Caco-2 (cell line): ENCODE results near the gene NADK2. TPM values are rescaled to one million over a fixed set of nuclear protein-coding genes. Genes with fewer than 3 reads are reported as not detected.

Experiments used
- BruUV-seq: library from RNA; stranded (reverse); fragments of 400-500 nt; replicated peaks from 2 replicates; lab custom pipeline; 2021; lab: Mats Ljungman, UMichigan
- CTCF ChIA-PET: fragments of 300-600 bp; sonication (Branson Sonifier 250); formaldehyde crosslinking; loops from one replicate; lab custom pipeline; 2022; ENCODE audit warnings: antibody characterized with exemption; lab: Charles Lee
- POLR2A ChIA-PET: fragments of 300-600 bp; sonication (Branson Sonifier 250); formaldehyde crosslinking; loops from one replicate; lab custom pipeline; 2022; ENCODE audit warnings: antibody characterized with exemption; lab: Charles Lee
- DNase-seq, 2 experiments: peaks; one replicate each; pipeline versions ENCODE4 v3.0.0 to v3.0.0-alpha.2; 2020 to 2022
- H3K27me3 ChIP-seq: replicated peaks from 2 replicates; pipeline ENCODE4 v1.6.0; 2011; ENCODE audit warnings: low read length; ENCODE audit not compliant: control insufficient read depth, insufficient read depth
- H3K36me3 ChIP-seq: 2 replicates; pipeline ENCODE4 v1.5.1; 2011; ENCODE audit warnings: low read length; ENCODE audit not compliant: control insufficient read depth, insufficient read depth
- H3K4me1 ChIP-seq: fragments of 250-450 bp; sonication (Bioruptor Pico); 2 replicates; pipeline ENCODE4 v1.5.1; 2020; ENCODE audit warnings: mild to moderate bottlenecking
- H3K4me3 ChIP-seq: 2 replicates; pipeline ENCODE4 v1.5.1; 2011; ENCODE audit warnings: low read depth, mild to moderate bottlenecking, control low read depth, low read length
- H3K9me3 ChIP-seq: fragments of 250-450 bp; sonication (Bioruptor Pico); 2 replicates; pipeline ENCODE4 v1.5.1; 2020; ENCODE audit warnings: mild to moderate bottlenecking, moderate library complexity
- H3K27ac Mint-ChIP-seq: one replicate; pipeline ENCODE4 v1.8.0; 2022; ENCODE audit warnings: mixed read lengths; ENCODE audit not compliant: unreplicated experiment
- H3K27me3 Mint-ChIP-seq: one replicate; pipeline ENCODE4 v1.8.0; 2022; ENCODE audit warnings: mixed read lengths; ENCODE audit not compliant: insufficient read depth, unreplicated experiment
- H3K36me3 Mint-ChIP-seq: one replicate; pipeline ENCODE4 v1.8.0; 2022; ENCODE audit warnings: mild to moderate bottlenecking, mixed read lengths; ENCODE audit not compliant: insufficient read depth, unreplicated experiment
- H3K4me1 Mint-ChIP-seq: one replicate; pipeline ENCODE4 v1.8.0; 2022; ENCODE audit warnings: low read depth, mixed read lengths; ENCODE audit not compliant: unreplicated experiment
- H3K4me3 Mint-ChIP-seq: one replicate; pipeline ENCODE4 v1.8.0; 2022; ENCODE audit warnings: mild to moderate bottlenecking, moderate library complexity, mixed read lengths; ENCODE audit not compliant: unreplicated experiment
- H3K9me3 Mint-ChIP-seq: one replicate; pipeline ENCODE4 v1.8.0; 2022; ENCODE audit warnings: mixed read lengths; ENCODE audit not compliant: unreplicated experiment
- intact Hi-C: fragments of 100-400 bp; cut with micrococcal nuclease; formaldehyde crosslinking; loops from one replicate; pipeline ENCODE4 v1.10.0; 2022; ENCODE audit not compliant: unreplicated experiment
- total RNA-seq: library from RNA; stranded (reverse); gene quantifications from 2 replicates; pipeline ENCODE4 v1.2.3, GENCODE V29; 2022
- TF ChIP-seq, protein P1 (sequence below), 2 experiments: fragments of 200-600 bp in 1 of 2; IDR thresholded peaks; 1 replicate in 1 of 2; 2 replicates in 1 of 2; pipeline versions ENCODE4 v1.5.1 to v1.8.0; 2011 to 2022; ENCODE audit warnings: antibody characterized with exemption in 1 of 2, control low read depth in 1 of 2, inconsistent platforms in 1 of 2, low read depth in 1 of 2, low read length in 1 of 2, mild to moderate bottlenecking in 1 of 2, moderate library complexity in 1 of 2; ENCODE audit not compliant: insufficient read depth in 1 of 2, severe bottlenecking in 1 of 2, unreplicated experiment in 1 of 2

The NADK2 gene
- total RNA-seq, 1 experiment from 2014 or later: 79.4 TPM

DNA sequence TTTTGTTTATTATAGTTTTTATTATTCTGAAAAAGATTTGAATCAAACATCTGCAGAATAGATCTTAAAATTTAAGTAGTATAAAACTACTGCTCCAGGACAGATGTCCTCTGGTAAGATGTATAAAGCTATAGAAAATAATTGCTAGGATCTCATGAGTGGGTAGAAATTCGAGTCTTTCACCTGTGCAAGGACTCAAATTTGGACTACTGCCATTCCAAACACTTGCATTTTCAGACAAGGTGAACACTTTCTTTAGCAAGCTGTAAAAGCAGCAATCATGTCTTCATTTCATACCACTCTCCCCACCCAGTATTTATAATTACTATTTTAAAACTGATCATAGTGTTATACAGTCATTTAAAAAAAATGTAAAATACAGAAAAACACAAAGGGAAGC is 69.1 kb downstream of the NADK2 start:
- ChIA-PET CTCF (no interaction called here), POLR2A (no interaction called here)
- intact Hi-C loops: no loop called here
- Mint-ChIP-seq H3K4me3 (no peak overlapping the region), H3K27me3 (no peaks in the 10 kb centered on the region), H3K9me3 (no peaks in the 10 kb centered on the region), H3K36me3 (peaks cover 90% of the 10 kb centered on the region), H3K27ac (no peak overlapping the region), H3K4me1 (peaks cover 26% of the 10 kb centered on the region)
- Histone ChIP-seq H3K27me3 (no peaks in the 10 kb centered on the region), H3K4me1 (peaks cover under 1% of the 10 kb centered on the region; the same call in 1 of the 2 replicates), H3K9me3 (no peaks in the 10 kb centered on the region), H3K36me3 (peaks cover 7% of the 10 kb centered on the region), H3K4me3 (no peak overlapping the region)
- no peak for DNase-seq
- TF ChIP-seq, protein P1, sequence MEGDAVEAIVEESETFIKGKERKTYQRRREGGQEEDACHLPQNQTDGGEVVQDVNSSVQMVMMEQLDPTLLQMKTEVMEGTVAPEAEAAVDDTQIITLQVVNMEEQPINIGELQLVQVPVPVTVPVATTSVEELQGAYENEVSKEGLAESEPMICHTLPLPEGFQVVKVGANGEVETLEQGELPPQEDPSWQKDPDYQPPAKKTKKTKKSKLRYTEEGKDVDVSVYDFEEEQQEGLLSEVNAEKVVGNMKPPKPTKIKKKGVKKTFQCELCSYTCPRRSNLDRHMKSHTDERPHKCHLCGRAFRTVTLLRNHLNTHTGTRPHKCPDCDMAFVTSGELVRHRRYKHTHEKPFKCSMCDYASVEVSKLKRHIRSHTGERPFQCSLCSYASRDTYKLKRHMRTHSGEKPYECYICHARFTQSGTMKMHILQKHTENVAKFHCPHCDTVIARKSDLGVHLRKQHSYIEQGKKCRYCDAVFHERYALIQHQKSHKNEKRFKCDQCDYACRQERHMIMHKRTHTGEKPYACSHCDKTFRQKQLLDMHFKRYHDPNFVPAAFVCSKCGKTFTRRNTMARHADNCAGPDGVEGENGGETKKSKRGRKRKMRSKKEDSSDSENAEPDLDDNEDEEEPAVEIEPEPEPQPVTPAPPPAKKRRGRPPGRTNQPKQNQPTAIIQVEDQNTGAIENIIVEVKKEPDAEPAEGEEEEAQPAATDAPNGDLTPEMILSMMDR (IDR thresholded peaks at IDR 0.05; ENCODE audit: insufficient read depth in 1 of 2, low read depth in 1 of 2, low read length in 1 of 2, severe bottlenecking in 1 of 2, unreplicated experiment in 1 of 2): no peak
- no TSS peak for BruUV-seq

DNA sequence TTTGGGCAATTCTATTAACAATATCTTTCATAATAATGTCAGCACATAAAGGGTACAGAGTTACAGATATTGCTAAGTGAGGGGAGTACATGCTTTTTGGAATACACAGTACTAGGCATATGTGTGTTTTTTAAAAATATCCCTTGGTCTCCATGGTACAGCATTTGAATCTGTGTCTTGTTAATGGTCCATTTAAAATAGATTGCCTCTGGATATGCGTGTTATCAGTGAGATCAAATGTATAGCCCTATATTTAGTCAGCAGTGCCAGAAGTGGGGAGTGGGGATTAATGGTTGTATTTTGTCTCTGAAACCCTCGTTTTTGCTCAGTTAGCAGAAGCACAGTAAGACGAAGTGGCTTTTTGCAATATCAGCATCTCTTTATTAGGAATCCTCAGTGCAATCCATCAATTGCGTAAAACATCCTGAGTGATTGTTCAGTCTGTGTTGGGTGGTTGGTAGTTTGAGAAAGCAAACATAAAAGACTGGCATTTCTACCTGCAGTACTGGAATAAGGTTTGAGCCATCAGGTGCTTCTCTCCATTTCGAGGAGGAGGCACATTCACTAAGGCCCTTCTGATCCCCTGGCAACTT is 70.8 kb downstream of the NADK2 start:
- TF ChIP-seq, protein P1 (IDR thresholded peaks at IDR 0.05; ENCODE audit: insufficient read depth in 1 of 2, low read depth in 1 of 2, low read length in 1 of 2, severe bottlenecking in 1 of 2, unreplicated experiment in 1 of 2): no peak
- Mint-ChIP-seq H3K36me3 (peaks cover 93% of the 10 kb centered on the region), H3K27me3 (no peaks in the 10 kb centered on the region), H3K27ac (peak overlapping the region; percentile 14), H3K4me1 (peaks cover 26% of the 10 kb centered on the region), H3K9me3 (no peaks in the 10 kb centered on the region), H3K4me3 (no peak overlapping the region)
- CTCF ChIA-PET: no interaction called here
- H3K4me1 ChIP-seq: no peaks in the 10 kb centered on the region
- POLR2A ChIA-PET: no interaction called here
- no peak for DNase-seq
- H3K9me3 ChIP-seq: no peaks in the 10 kb centered on the region
- H3K27me3 ChIP-seq: no peaks in the 10 kb centered on the region
- intact Hi-C loops: no loop called here
- no TSS peak for BruUV-seq
- H3K4me3 ChIP-seq: no peak overlapping the region
- H3K36me3 ChIP-seq: peaks cover 9% of the 10 kb centered on the region

DNA sequence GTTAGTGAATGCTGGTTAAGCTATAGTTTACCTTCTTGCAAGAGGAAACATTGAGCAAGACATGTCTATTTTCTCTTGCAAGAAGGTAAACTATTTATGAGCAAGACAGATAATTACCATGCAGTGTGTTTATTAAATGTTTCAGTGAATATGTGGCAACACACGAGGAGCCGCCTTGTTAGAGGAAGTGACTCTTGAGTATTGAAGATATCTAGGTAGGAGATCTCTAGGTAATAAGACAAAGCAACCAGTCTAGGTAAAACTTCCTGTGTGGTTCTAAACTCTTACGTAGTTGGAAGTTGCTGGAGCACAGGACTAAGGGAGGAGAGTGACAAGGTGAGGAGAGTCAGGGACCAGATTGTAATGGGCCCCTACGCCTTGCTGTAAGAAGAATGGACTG is 73.0 kb downstream of the NADK2 start:
- intact Hi-C loops: no loop called here
- peaks cover 10% of the 10 kb centered on the region for H3K36me3 ChIP-seq
- CTCF ChIA-PET: no interaction called here

More for the DNA sequence above, 73.0 kb downstream of the NADK2 start:
- Mint-ChIP-seq H3K9me3 (no peaks in the 10 kb centered on the region), H3K27me3 (no peaks in the 10 kb centered on the region), H3K4me1 (peaks cover 21% of the 10 kb centered on the region), H3K27ac (no peak overlapping the region), H3K36me3 (peaks cover 93% of the 10 kb centered on the region), H3K4me3 (no peak overlapping the region)
- Histone ChIP-seq H3K27me3 (no peaks in the 10 kb centered on the region), H3K4me3 (no peak overlapping the region), H3K4me1 (peaks cover 13% of the 10 kb centered on the region), H3K9me3 (no peaks in the 10 kb centered on the region)
- no TSS peak for BruUV-seq
- TF ChIP-seq, protein P1 (IDR thresholded peaks at IDR 0.05; ENCODE audit: insufficient read depth in 1 of 2, low read depth in 1 of 2, low read length in 1 of 2, severe bottlenecking in 1 of 2, unreplicated experiment in 1 of 2): no peak
- POLR2A ChIA-PET: no interaction called here
- no peak for DNase-seq
